GM23338 (cell line): Measurements from ENCODE around the gene CXXC1. TPM values are rescaled to one million over a fixed set of nuclear protein-coding genes. Genes with fewer than 3 reads are reported as not detected.
A peak's percentile ranks its signal among the peaks of the same experiment; 100 is the strongest.

Experiments used
- ATAC-seq: fragments of 200-7000 bp; cut with Tn5 transposase; 3 replicates; pipeline ENCODE4 v1.9.1; 2020
- DNase-seq: peaks from one replicate; pipeline ENCODE4 v3.0.0-alpha.2; 2015; ENCODE audit warnings: low spot score
- H2AFZ ChIP-seq: fragments of 200-600 bp; sonication (generic); 2 replicates; pipeline ENCODE4 v1.8.0; 2016; ENCODE audit warnings: antibody characterized with exemption, mild to moderate bottlenecking, moderate library complexity
- H3F3A ChIP-seq: fragments of 200-600 bp; sonication (generic); replicated peaks from 2 replicates; pipeline ENCODE4 v1.8.0; 2017; ENCODE audit warnings: antibody characterized with exemption, mixed run types, low read depth
- H3K27ac ChIP-seq: fragments of 200-600 bp; sonication (generic); 2 replicates; pipeline ENCODE4 v1.6.1; 2016; ENCODE audit warnings: low read depth
- H3K27me3 ChIP-seq: fragments of 200-600 bp; sonication (generic); 2 replicates; pipeline ENCODE4 v1.8.0; 2016; ENCODE audit warnings: mild to moderate bottlenecking, mixed run types, moderate library complexity; ENCODE audit not compliant: insufficient read depth
- H3K36me3 ChIP-seq: fragments of 200-600 bp; sonication (generic); 2 replicates; pipeline ENCODE4 v1.8.0; 2016; ENCODE audit warnings: mild to moderate bottlenecking; ENCODE audit not compliant: insufficient read depth
- H3K4me1 ChIP-seq: fragments of 200-600 bp; sonication (generic); 2 replicates; pipeline ENCODE4 v1.8.0; 2016; ENCODE audit warnings: mild to moderate bottlenecking, moderate library complexity; ENCODE audit not compliant: insufficient read depth
- H3K4me2 ChIP-seq: fragments of 200-600 bp; sonication (generic); 2 replicates; pipeline ENCODE4 v1.7.1; 2017; ENCODE audit warnings: mixed run types
- H3K4me3 ChIP-seq: fragments of 200-600 bp; sonication (generic); 2 replicates; pipeline ENCODE4 v1.6.1; 2016; ENCODE audit warnings: mixed run types
- H3K79me2 ChIP-seq: fragments of 200-600 bp; sonication (generic); replicated peaks from 2 replicates; pipeline ENCODE4 v1.8.0; 2017; ENCODE audit warnings: mild to moderate bottlenecking; ENCODE audit not compliant: insufficient read depth
- H3K9me2 ChIP-seq: fragments of 200-600 bp; sonication (generic); 2 replicates; pipeline ENCODE4 v1.8.0; 2017; ENCODE audit not compliant: insufficient read depth
- H4K20me1 ChIP-seq: fragments of 200-600 bp; sonication (generic); replicated peaks from 2 replicates; pipeline ENCODE4 v1.8.0; 2017; ENCODE audit warnings: mild to moderate bottlenecking; ENCODE audit not compliant: insufficient read depth
- H3K27ac Mint-ChIP-seq: 2 replicates; pipeline ENCODE4 v1.8.0; 2020; ENCODE audit warnings: inconsistent platforms, mild to moderate bottlenecking, moderate library complexity, mixed read lengths
- H3K27me3 Mint-ChIP-seq: 3 replicates; pipeline ENCODE4 v1.8.0; 2022; ENCODE audit warnings: low read depth, mild to moderate bottlenecking, moderate library complexity, mixed read lengths, inconsistent platforms; ENCODE audit not compliant: insufficient read depth, poor library complexity
- H3K36me3 Mint-ChIP-seq: 3 replicates; pipeline ENCODE4 v1.8.0; 2021; ENCODE audit warnings: low read depth, mild to moderate bottlenecking, inconsistent platforms, moderate library complexity, mixed read lengths
- H3K4me1 Mint-ChIP-seq: 3 replicates; pipeline ENCODE4 v1.8.0; 2020; ENCODE audit warnings: mild to moderate bottlenecking, inconsistent platforms, mixed read lengths
- H3K4me3 Mint-ChIP-seq: 3 replicates; pipeline ENCODE4 v1.8.0; 2021; ENCODE audit warnings: moderate library complexity, mild to moderate bottlenecking, inconsistent platforms, mixed read lengths
- H3K9me3 Mint-ChIP-seq: 3 replicates; pipeline ENCODE4 v1.8.0; 2020; ENCODE audit warnings: moderate library complexity, mild to moderate bottlenecking, inconsistent platforms, mixed read lengths
- EZH2 ChIP-seq: fragments of 200-600 bp; sonication (generic); IDR thresholded peaks from one replicate; pipeline ENCODE4 v1.8.0; 2017; ENCODE audit warnings: antibody characterized with exemption, mild to moderate bottlenecking, low read depth; ENCODE audit not compliant: unreplicated experiment
- JUNB ChIP-seq: IDR thresholded peaks from one replicate; pipeline ENCODE4 v1.6.1; 2016; ENCODE audit warnings: antibody characterized with exemption; ENCODE audit not compliant: unreplicated experiment
- NANOG ChIP-seq: IDR thresholded peaks from 2 replicates; pipeline ENCODE4 v1.6.1; 2016; ENCODE audit warnings: antibody characterized with exemption, borderline replicate concordance
- POLR2AphosphoS5 ChIP-seq: IDR thresholded peaks from 2 replicates; pipeline ENCODE4 v1.6.1; 2016; ENCODE audit warnings: antibody characterized with exemption, low read depth
- STAT1 ChIP-seq: IDR thresholded peaks from one replicate; pipeline ENCODE4 v1.6.1; 2016; ENCODE audit warnings: antibody characterized with exemption; ENCODE audit not compliant: unreplicated experiment
- ZNF114 ChIP-seq: fragments of 250-450 bp; sonication (Bioruptor Pico); IDR thresholded peaks from 2 replicates; pipeline ENCODE4 v1.5.0; 2020; ENCODE audit warnings: mild to moderate bottlenecking, moderate library complexity
- ZNF331 ChIP-seq: fragments of 250-450 bp; sonication (Bioruptor Pico); IDR thresholded peaks from 2 replicates; pipeline ENCODE4 v1.5.0; 2020; ENCODE audit warnings: low read depth, mild to moderate bottlenecking, moderate library complexity
- polyA plus RNA-seq: library from polyadenylated mRNA; unstranded; fragments of >200 nt; fragmentation: Nextera tagmentation; extraction: Ambion mirVana; gene quantifications from 2 replicates; pipeline ENCODE4 v1.2.1, GENCODE V29; 2016
- total RNA-seq: library from RNA; depleted of rRNA; stranded (reverse); fragments of >200 nt; shearing (Covaris generic); gene quantifications from 2 replicates; pipeline ENCODE4 v1.2.3, GENCODE V29; 2014
- TF ChIP-seq, protein P1 (sequence below): IDR thresholded peaks from one replicate; pipeline ENCODE4 v1.6.1; 2018; ENCODE audit warnings: antibody characterized with exemption; ENCODE audit not compliant: unreplicated experiment
- TF ChIP-seq, protein P2 (sequence below): IDR thresholded peaks from 2 replicates; pipeline ENCODE4 v1.6.1; 2016; ENCODE audit warnings: antibody characterized with exemption
- TF ChIP-seq, protein P3 (sequence below), 2 experiments: fragments of 200-600 bp in 1 of 2; sonication (generic) in 1 of 2; conservative IDR thresholded peaks; 2 replicates each; pipeline versions ENCODE4 v1.5.1 to v1.6.1; 2016 to 2017; ENCODE audit warnings: antibody characterized with exemption in 2 of 2, low read depth in 2 of 2, mild to moderate bottlenecking in 2 of 2, moderate library complexity in 1 of 2
- TF ChIP-seq, protein P4 (sequence below): fragments of 250-450 bp; sonication (Bioruptor Pico); IDR thresholded peaks from 2 replicates; pipeline ENCODE4 v1.5.0; 2020; ENCODE audit warnings: mild to moderate bottlenecking, moderate library complexity

The CXXC1 gene
- total and polyA plus RNA-seq, 2 experiments from 2014 or later: 59.0 to 74.3 TPM

DNA sequence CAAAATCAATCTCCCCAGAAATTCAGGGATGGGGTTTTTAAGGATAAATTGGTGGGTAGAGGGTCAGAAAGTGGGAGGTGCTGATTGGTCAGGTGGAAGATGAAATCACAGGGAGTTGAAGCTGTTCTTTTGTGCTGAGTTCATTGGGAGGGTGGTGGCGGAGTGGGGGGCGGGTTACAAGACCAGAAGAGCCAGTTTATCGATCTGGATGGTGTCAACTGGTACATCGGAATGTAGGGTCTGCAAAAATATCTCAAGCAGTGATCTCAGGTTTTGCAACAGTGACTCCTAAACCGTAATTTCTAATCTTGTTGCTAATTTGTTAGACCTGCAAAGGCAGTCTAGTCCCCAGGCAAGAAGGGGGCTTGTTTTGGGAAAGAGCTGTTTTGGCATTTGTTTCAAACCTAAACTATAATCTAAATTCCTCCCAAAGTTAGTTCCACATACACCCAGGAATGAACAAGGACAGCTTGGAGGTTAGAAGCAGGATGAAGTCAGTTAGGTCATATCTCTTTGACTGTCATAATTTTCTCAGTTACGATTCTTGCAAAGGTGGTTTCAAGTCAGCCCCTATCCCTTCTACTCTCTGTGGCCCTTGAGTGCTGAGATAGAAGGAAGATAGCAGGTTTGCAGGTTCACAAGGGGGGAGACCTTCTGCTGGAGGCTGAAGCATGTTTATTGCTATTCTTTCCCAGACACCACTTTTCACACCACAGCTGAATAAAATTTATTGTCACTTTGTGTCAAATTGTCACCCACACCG is 12.3 kb upstream of the CXXC1 start:
- no peaks in the 10 kb centered on the region for H3K9me3 Mint-ChIP-seq
- H3K79me2 ChIP-seq: no peaks in the 10 kb centered on the region
- H3K4me1 ChIP-seq: no peaks in the 10 kb centered on the region
- no peaks in the 10 kb centered on the region for H3K36me3 Mint-ChIP-seq
- H3K27me3 ChIP-seq: peaks cover 48% of the 10 kb centered on the region
- no peak overlapping the region for H3K27ac ChIP-seq
- no peak overlapping the region for H3K27ac Mint-ChIP-seq
- 0 out of 3 replicates have a peak, but pooled peaks cover 2% of the 10 kb centered on the region for H3K4me1 Mint-ChIP-seq
- H3K36me3 ChIP-seq: no peaks in the 10 kb centered on the region
- H4K20me1 ChIP-seq: no peaks in the 10 kb centered on the region
- no peak overlapping the region; the same call in 1 of the 2 replicates for H2AFZ ChIP-seq
- ATAC-seq: no peak
- peaks cover 14% of the 10 kb centered on the region for H3K27me3 Mint-ChIP-seq
- H3K4me2 ChIP-seq: no peak overlapping the region
- no peak overlapping the region for H3K4me3 Mint-ChIP-seq
- H3K4me3 ChIP-seq: peak overlapping the region; percentile 60; the same call in 1 of the 2 replicates
- DNase-seq: no peak
- no peaks in the 10 kb centered on the region for H3F3A ChIP-seq
- no peak for TF ChIP-seq ZNF331 (CRISPR knock-in tag)
- TF ChIP-seq ZNF114 (CRISPR knock-in tag): no peak
- TF ChIP-seq, protein P1, sequence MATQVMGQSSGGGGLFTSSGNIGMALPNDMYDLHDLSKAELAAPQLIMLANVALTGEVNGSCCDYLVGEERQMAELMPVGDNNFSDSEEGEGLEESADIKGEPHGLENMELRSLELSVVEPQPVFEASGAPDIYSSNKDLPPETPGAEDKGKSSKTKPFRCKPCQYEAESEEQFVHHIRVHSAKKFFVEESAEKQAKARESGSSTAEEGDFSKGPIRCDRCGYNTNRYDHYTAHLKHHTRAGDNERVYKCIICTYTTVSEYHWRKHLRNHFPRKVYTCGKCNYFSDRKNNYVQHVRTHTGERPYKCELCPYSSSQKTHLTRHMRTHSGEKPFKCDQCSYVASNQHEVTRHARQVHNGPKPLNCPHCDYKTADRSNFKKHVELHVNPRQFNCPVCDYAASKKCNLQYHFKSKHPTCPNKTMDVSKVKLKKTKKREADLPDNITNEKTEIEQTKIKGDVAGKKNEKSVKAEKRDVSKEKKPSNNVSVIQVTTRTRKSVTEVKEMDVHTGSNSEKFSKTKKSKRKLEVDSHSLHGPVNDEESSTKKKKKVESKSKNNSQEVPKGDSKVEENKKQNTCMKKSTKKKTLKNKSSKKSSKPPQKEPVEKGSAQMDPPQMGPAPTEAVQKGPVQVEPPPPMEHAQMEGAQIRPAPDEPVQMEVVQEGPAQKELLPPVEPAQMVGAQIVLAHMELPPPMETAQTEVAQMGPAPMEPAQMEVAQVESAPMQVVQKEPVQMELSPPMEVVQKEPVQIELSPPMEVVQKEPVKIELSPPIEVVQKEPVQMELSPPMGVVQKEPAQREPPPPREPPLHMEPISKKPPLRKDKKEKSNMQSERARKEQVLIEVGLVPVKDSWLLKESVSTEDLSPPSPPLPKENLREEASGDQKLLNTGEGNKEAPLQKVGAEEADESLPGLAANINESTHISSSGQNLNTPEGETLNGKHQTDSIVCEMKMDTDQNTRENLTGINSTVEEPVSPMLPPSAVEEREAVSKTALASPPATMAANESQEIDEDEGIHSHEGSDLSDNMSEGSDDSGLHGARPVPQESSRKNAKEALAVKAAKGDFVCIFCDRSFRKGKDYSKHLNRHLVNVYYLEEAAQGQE: no peak
- TF ChIP-seq, protein P2, sequence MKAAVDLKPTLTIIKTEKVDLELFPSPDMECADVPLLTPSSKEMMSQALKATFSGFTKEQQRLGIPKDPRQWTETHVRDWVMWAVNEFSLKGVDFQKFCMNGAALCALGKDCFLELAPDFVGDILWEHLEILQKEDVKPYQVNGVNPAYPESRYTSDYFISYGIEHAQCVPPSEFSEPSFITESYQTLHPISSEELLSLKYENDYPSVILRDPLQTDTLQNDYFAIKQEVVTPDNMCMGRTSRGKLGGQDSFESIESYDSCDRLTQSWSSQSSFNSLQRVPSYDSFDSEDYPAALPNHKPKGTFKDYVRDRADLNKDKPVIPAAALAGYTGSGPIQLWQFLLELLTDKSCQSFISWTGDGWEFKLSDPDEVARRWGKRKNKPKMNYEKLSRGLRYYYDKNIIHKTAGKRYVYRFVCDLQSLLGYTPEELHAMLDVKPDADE: no peak
- TF ChIP-seq NANOG: no peak
- no peak for TF ChIP-seq STAT1
- TF ChIP-seq, protein P3, sequence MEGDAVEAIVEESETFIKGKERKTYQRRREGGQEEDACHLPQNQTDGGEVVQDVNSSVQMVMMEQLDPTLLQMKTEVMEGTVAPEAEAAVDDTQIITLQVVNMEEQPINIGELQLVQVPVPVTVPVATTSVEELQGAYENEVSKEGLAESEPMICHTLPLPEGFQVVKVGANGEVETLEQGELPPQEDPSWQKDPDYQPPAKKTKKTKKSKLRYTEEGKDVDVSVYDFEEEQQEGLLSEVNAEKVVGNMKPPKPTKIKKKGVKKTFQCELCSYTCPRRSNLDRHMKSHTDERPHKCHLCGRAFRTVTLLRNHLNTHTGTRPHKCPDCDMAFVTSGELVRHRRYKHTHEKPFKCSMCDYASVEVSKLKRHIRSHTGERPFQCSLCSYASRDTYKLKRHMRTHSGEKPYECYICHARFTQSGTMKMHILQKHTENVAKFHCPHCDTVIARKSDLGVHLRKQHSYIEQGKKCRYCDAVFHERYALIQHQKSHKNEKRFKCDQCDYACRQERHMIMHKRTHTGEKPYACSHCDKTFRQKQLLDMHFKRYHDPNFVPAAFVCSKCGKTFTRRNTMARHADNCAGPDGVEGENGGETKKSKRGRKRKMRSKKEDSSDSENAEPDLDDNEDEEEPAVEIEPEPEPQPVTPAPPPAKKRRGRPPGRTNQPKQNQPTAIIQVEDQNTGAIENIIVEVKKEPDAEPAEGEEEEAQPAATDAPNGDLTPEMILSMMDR (conservative IDR thresholded peaks at IDR 0.05; ENCODE audit: low read depth in 2 of 2): no peak
- TF ChIP-seq, protein P4, sequence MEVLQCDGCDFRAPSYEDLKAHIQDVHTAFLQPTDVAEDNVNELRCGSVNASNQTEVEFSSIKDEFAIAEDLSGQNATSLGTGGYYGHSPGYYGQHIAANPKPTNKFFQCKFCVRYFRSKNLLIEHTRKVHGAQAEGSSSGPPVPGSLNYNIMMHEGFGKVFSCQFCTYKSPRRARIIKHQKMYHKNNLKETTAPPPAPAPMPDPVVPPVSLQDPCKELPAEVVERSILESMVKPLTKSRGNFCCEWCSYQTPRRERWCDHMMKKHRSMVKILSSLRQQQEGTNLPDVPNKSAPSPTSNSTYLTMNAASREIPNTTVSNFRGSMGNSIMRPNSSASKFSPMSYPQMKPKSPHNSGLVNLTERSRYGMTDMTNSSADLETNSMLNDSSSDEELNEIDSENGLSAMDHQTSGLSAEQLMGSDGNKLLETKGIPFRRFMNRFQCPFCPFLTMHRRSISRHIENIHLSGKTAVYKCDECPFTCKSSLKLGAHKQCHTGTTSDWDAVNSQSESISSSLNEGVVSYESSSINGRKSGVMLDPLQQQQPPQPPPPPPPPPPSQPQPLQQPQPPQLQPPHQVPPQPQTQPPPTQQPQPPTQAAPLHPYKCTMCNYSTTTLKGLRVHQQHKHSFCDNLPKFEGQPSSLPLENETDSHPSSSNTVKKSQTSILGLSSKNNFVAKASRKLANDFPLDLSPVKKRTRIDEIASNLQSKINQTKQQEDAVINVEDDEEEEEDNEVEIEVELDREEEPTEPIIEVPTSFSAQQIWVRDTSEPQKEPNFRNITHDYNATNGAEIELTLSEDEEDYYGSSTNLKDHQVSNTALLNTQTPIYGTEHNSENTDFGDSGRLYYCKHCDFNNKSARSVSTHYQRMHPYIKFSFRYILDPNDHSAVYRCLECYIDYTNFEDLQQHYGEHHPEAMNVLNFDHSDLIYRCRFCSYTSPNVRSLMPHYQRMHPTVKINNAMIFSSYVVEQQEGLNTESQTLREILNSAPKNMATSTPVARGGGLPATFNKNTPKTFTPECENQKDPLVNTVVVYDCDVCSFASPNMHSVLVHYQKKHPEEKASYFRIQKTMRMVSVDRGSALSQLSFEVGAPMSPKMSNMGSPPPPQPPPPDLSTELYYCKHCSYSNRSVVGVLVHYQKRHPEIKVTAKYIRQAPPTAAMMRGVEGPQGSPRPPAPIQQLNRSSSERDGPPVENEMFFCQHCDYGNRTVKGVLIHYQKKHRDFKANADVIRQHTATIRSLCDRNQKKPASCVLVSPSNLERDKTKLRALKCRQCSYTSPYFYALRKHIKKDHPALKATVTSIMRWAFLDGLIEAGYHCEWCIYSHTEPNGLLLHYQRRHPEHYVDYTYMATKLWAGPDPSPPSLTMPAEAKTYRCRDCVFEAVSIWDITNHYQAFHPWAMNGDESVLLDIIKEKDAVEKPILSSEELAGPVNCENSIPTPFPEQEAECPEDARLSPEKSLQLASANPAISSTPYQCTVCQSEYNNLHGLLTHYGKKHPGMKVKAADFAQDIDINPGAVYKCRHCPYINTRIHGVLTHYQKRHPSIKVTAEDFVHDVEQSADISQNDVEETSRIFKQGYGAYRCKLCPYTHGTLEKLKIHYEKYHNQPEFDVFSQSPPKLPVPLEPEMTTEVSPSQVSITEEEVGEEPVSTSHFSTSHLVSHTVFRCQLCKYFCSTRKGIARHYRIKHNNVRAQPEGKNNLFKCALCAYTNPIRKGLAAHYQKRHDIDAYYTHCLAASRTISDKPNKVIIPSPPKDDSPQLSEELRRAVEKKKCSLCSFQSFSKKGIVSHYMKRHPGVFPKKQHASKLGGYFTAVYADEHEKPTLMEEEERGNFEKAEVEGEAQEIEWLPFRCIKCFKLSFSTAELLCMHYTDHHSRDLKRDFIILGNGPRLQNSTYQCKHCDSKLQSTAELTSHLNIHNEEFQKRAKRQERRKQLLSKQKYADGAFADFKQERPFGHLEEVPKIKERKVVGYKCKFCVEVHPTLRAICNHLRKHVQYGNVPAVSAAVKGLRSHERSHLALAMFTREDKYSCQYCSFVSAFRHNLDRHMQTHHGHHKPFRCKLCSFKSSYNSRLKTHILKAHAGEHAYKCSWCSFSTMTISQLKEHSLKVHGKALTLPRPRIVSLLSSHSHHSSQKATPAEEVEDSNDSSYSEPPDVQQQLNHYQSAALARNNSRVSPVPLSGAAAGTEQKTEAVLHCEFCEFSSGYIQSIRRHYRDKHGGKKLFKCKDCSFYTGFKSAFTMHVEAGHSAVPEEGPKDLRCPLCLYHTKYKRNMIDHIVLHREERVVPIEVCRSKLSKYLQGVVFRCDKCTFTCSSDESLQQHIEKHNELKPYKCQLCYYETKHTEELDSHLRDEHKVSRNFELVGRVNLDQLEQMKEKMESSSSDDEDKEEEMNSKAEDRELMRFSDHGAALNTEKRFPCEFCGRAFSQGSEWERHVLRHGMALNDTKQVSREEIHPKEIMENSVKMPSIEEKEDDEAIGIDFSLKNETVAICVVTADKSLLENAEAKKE (CRISPR knock-in tag): no peak
- TF ChIP-seq JUNB: no peak
- no peak for TF ChIP-seq POLR2AphosphoS5
- no peak for TF ChIP-seq EZH2
- H3K9me2 ChIP-seq: no peaks in the 10 kb centered on the region
